Effector CD4-positive, alpha-beta T cell (primary cell): ENCODE results near the gene DKK2.

Experiments used
- DNase-seq: peaks from one replicate; pipeline ENCODE4 v3.0.0-alpha.2; 2020

The DKK2 gene

GRCh38 chr4:106907216-106907615 is 128.9 kb downstream of the DKK2 start:
- DNase-seq, result no peak

DNA sequence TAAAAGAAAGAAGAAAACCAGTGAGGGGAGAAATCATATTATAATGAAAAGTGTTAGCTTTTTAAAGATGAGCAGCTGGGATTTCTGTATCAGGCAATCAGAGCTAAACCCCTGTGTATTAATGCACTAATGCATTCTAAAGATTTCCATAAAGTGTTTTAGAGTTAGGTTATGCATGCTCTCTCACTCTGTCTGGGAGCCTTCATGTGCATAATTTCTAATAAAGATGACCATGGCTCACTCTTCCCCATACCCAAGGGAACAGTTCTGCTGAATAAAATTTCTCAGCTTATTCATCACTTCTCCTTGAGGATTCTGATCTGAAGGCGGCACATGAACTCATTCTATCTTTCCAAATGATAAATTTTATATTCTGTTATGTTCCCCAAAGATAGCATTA is 129.4 kb downstream of the DKK2 start:
- DNase-seq, result no peak

- no peak for DNase-seq
Measured at GRCh38 chr4:106898621-106899230, 137.4 kb downstream of the DKK2 start.

DNA sequence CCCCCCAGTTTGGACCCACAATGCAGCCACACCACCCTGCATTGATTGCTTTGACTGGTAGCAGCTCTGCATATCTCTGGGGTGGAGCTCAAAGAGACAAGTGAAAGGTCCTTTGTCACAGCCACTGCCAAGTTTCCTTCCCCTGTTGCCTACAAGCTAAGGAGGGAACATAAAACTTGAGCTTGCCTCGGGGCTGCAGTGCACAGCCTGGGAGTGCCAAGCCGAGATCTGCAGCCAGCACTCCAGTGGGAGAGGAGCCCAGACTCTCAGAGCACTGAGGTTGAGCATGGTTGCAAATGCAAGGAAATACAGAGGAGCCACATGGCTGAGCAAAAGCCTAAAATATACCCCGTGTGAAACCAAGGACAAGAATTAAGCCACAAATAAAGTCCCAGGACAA is 142.2 kb downstream of the DKK2 start:
- DNase-seq, result no peak

DNA sequence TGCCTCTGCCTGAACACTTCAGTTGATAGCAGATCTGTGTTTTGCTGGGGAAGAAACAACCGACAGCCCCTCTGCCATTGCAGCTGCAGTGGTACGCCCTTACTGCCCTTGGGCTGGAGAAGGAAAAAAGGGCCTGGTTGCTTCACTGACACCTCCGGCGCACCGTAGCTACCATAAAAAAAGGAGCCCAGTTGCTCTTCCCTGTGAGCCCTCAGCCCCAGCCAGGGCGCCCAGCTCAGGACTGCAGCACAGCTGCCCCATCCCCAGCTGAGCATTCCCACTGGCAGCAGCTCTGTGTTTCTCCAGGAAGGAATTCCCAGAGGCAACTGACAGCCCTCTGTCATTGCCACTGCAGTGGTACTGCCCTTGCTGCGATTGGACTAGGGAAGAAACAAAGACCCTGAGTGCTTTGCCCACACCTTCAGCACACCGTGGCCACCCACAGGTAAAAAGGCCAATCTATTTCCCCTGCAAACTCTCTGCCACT is 142.7 kb downstream of the DKK2 start:
- DNase-seq, result no peak

DNA sequence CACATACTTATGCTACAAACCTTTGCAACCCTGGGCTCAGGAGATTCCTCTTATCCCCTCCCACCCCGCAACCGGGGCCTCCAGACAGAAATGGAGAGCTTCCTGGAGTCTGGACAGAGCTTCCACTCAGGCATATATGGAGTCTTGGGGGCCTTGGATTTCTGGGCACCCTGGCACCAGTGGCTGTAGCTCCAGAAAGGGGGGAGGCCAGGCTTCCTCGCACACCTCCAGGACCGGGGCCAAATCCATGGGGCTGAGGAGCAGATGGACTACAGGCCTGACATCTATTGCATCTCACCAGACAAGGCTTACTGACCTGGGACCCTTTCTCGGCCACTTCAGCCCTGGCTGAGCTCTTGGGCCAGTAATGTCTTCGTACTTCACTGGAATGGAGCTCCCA is 143.3 kb downstream of the DKK2 start:
- no peak for DNase-seq

DNA sequence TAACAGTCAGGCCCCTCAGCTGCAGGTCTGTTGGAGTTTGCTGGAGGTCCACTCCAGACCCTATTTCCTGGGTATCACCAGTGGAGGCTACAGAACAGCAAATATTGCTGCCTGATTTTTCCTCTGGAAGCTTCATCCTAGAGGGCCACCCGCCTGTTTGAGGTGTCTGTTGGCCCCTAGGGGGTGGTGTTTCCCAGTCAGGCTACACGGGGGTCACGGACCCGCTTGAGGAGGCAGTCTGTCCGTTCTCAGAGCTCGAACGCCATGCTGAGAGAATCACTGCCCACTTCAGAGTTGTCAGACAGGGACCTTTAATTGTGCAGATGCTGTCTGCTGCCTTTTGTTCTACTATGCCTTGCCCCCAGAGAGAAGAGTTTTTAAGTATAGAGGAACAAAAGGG is 160.8 kb downstream of the DKK2 start:
- DNase-seq, result no peak
